GM12878 (cell line): Measurements from ENCODE around the gene SPG7. TPM values are rescaled to one million over a fixed set of nuclear protein-coding genes. Genes with fewer than 3 reads are reported as not detected.

Experiments
- ATAC-seq: fragments of 200-7000 bp; cut with Tn5 transposase; 3 replicates; pipeline ENCODE4 v1.9.1; 2020; ENCODE audit warnings: mild to moderate bottlenecking, moderate library complexity
- BruUV-seq: library from RNA; stranded (reverse); fragments of 400-500 nt; replicated peaks from 2 replicates; lab custom pipeline; 2021; lab: Mats Ljungman, UMichigan
- CTCF ChIA-PET: fragments of 300-600 bp; sonication (Branson Sonifier 250); formaldehyde crosslinking; extraction: SDS; loops from one replicate; lab custom pipeline; 2021; ENCODE audit warnings: inconsistent platforms; lab: Yijun Ruan, JAX
- POLR2A ChIA-PET: fragments of 350-600 bp; formaldehyde crosslinking; extraction: SDS; loops from one replicate; lab custom pipeline; 2021; ENCODE audit warnings: inconsistent platforms; lab: Charles Lee
- RAD21 ChIA-PET: fragments of 300-600 bp; sonication (Branson Sonifier 250); formaldehyde crosslinking; loops from one replicate; lab custom pipeline; 2023; ENCODE audit warnings: antibody characterized with exemption; ENCODE audit not compliant: unreplicated experiment; lab: Charles Lee
- SMC1A ChIA-PET: fragments of 300-600 bp; sonication (Branson Sonifier 250); formaldehyde crosslinking; loops from one replicate; lab custom pipeline; 2023; ENCODE audit not compliant: unreplicated experiment, uncharacterized antibody; lab: Charles Lee
- DNase-seq: peaks from one replicate; pipeline ENCODE4 v3.0.0-alpha.2; 2011; ENCODE audit warnings: low read depth, low spot score
- FAIRE-seq: peaks from 3 replicates; lab custom pipeline; 2011; peaks lifted over from hg19 to GRCh38; lab: Jason Lieb, UNC
- H2AFZ ChIP-seq: 2 replicates; pipeline ENCODE4 v1.6.0; 2011; ENCODE audit warnings: low read depth, low read length, control low read depth; ENCODE audit not compliant: control insufficient read depth
- H3K27ac ChIP-seq: 2 replicates; pipeline ENCODE4 v1.5.1; 2011; ENCODE audit warnings: control low read depth; ENCODE audit not compliant: control insufficient read depth, insufficient read depth
- H3K27me3 ChIP-seq, 2 experiments: replicated peaks in 1 of 2; 2 replicates each; pipeline versions ENCODE4 v1.6.0 to v1.6.1; 2011; ENCODE audit warnings: low read length in 1 of 2; ENCODE audit not compliant: control insufficient read depth in 2 of 2, insufficient read depth in 2 of 2
- H3K36me3 ChIP-seq, 2 experiments: 2 replicates each; pipeline ENCODE4 v1.5.1; 2011; ENCODE audit warnings: low read length in 1 of 2; ENCODE audit not compliant: control insufficient read depth in 2 of 2, insufficient read depth in 2 of 2
- H3K4me1 ChIP-seq: 2 replicates; pipeline ENCODE4 v1.6.1; 2011; ENCODE audit warnings: mild to moderate bottlenecking, low read length, moderate library complexity, mixed read lengths; ENCODE audit not compliant: control insufficient read depth, insufficient read depth
- H3K4me2 ChIP-seq: 2 replicates; pipeline ENCODE4 v1.6.0; 2011; ENCODE audit warnings: control low read depth; ENCODE audit not compliant: control insufficient read depth, insufficient read depth
- H3K4me3 ChIP-seq: fragments of 200-600 bp; sonication (generic); 2 replicates; pipeline ENCODE4 v1.5.1; 2016
- H3K79me2 ChIP-seq: 2 replicates; pipeline ENCODE4 v1.6.0; 2011; ENCODE audit warnings: low read length; ENCODE audit not compliant: control insufficient read depth, insufficient read depth
- H3K9ac ChIP-seq: 2 replicates; pipeline ENCODE4 v1.8.0; 2011; ENCODE audit warnings: low read length, control low read depth, mixed read lengths; ENCODE audit not compliant: control insufficient read depth, insufficient read depth
- H3K9me3 ChIP-seq: replicated peaks from 3 replicates; pipeline ENCODE4 v1.5.1; 2011; ENCODE audit warnings: mild to moderate bottlenecking, low read length; ENCODE audit not compliant: control insufficient read depth, insufficient read depth
- H4K20me1 ChIP-seq: 2 replicates; pipeline ENCODE4 v1.6.0; 2011; ENCODE audit not compliant: control insufficient read depth, insufficient read depth
- JUNB ChIP-seq: IDR thresholded peaks from 2 replicates; pipeline ENCODE4 v1.6.1; 2016; ENCODE audit warnings: antibody characterized with exemption, mild to moderate bottlenecking
- NRF1 ChIP-seq: conservative IDR thresholded peaks from 2 replicates; pipeline ENCODE4 v1.6.1; 2011; ENCODE audit warnings: mild to moderate bottlenecking, low read depth, low read length, improper control_type of control experiment
- POU2F2 ChIP-seq: IDR thresholded peaks from 3 replicates; pipeline ENCODE4 v1.6.1; 2011; ENCODE audit warnings: low read depth, mild to moderate bottlenecking, low read length, borderline replicate concordance
- RAD21 ChIP-seq: IDR thresholded peaks from 2 replicates; pipeline ENCODE4 v1.6.1; 2011; ENCODE audit warnings: mild to moderate bottlenecking, low read depth, low read length, moderate library complexity; ENCODE audit not compliant: insufficient read depth
- RAD51 ChIP-seq: fragments of 450-650 bp; IDR thresholded peaks from 2 replicates; pipeline ENCODE4 v1.6.1; 2016; ENCODE audit warnings: moderate library complexity, mild to moderate bottlenecking, inconsistent platforms
- STAT3 ChIP-seq: IDR thresholded peaks from 2 replicates; pipeline ENCODE4 v1.6.1; 2011; ENCODE audit warnings: low read depth, low read length, improper control_type of control experiment
- YY1 ChIP-seq: IDR thresholded peaks from 2 replicates; pipeline ENCODE4 v1.6.1; 2011; ENCODE audit warnings: low read depth, mild to moderate bottlenecking, low read length
- ZZZ3 ChIP-seq: IDR thresholded peaks from 2 replicates; pipeline ENCODE4 v1.6.1; 2011; ENCODE audit warnings: low read depth; ENCODE audit not compliant: control insufficient read depth, insufficient read length
- WGBS: methylation state at CpG from one replicate; pipeline ENCODE4 v1.1.6; 2016; ENCODE audit warnings: low lambda C conversion rate; ENCODE audit not compliant: insufficient replicate concordance, insufficient coverage; ENCODE audit errors: missing lambda C conversion rate; 5-methylcytosine and 5-hydroxymethylcytosine counted together
- in situ Hi-C: fragments of 300-500 bp; cut with MboI; formaldehyde crosslinking; loops from 9 replicates; pipeline ENCODE4 v1.14.3; 2018; ENCODE audit warnings: mixed read lengths
- intact Hi-C: fragments of 100-400 bp; cut with micrococcal nuclease; formaldehyde crosslinking; loops from one replicate; pipeline ENCODE4 v1.14.2; 2022; ENCODE audit not compliant: unreplicated experiment
- polyA plus RNA-seq, 11 experiments: library from polyadenylated mRNA; depleted of rRNA in 4 of 11; unstranded in 6 of 11; stranded (reverse) in 5 of 11; fragments of >200 nt; fragmentation: Nextera tagmentation in 4 of 11; fragmentation: Illumina TruSeq in 1 of 11; extraction: Ambion mirVana in 4 of 11; extraction: Trizol in 1 of 11; gene quantifications; 1 replicate in 1 of 11; 2 replicates in 10 of 11; pipeline versions ENCODE4 v1.2.1 to v1.2.3, GENCODE V29; 2011 to 2016; ENCODE audit warnings: inconsistent platforms in 2 of 11, missing spikeins in 2 of 11, low read depth in 1 of 11
- total RNA-seq, 4 experiments: library from RNA; depleted of rRNA in 3 of 4; stranded (reverse); fragments of >200 nt in 3 of 4; fragmentation: Illumina TruSeq in 1 of 4; extraction: Trizol in 1 of 4; gene quantifications; 2 replicates each; pipeline versions ENCODE4 v1.2.1 to v1.2.3, GENCODE V29; 2013 to 2021
- TF ChIP-seq, protein P1 (sequence below): fragments of 450-650 bp; formaldehyde crosslinking; IDR thresholded peaks from 2 replicates; pipeline ENCODE4 v1.4.0; 2022; ENCODE audit warnings: mild to moderate bottlenecking, moderate library complexity
- TF ChIP-seq, protein P2 (sequence below): IDR thresholded peaks from 2 replicates; pipeline ENCODE4 v1.6.1; 2012; ENCODE audit warnings: improper control_type of control experiment, low read depth, low read length; ENCODE audit not compliant: insufficient replicate concordance
- TF ChIP-seq, protein P3 (sequence below): fragments of 450-650 bp; IDR thresholded peaks from 2 replicates; pipeline ENCODE4 v1.6.1; 2017; ENCODE audit warnings: low read depth, mild to moderate bottlenecking, moderate library complexity
- TF ChIP-seq, protein P4 (sequence below): IDR thresholded peaks from 2 replicates; pipeline ENCODE4 v1.6.1; 2011; ENCODE audit warnings: low read depth, mild to moderate bottlenecking, low read length, moderate library complexity, borderline replicate concordance; ENCODE audit errors: extremely low read depth

Gene SPG7
- total and polyA plus RNA-seq, 10 of the 15 experiments (the other 5 are each of a cell fraction or from before 2014, with no cell fraction given) = 5.9 to 75.9 (median 52.5) TPM

DNA sequence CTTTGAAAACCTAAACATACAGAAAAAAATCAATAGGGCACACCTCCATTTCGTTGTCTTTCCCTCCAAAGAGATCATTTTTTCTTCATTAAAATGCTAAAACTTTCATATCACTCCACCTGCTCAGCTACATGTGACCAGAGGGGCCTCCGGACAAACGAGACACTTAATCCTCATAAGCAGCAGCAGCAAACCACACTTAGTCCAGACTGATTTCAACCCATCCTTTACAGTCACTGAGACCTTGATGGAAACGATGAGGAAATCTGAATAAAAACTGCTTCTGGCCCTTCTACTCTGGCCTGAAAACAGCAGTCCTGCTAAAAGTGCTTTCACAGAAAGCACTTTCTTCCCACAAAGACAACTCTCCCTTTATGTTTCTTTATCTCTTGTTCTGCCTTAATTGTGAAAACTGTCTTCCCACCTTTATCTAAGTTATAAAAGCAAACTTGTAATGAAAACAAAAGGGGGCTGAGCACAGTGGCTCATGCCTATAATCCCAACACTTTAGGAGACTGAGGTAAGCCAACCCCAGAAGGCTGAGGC lies 22.4 kb upstream of the SPG7 start:
- ChIA-PET RAD21 (interaction anchor here (0.7 to 3.3 kb wide), 7 partner anchors 9 to 783 kb away, joined by 3 to 17 read pairs (median 3); no protein-coding TSS in a partner anchor), POLR2A (interaction anchor here (0.7 to 1.5 kb wide), 3 partner anchors 11 to 45 kb away, joined by 3 read pairs; no protein-coding TSS in a partner anchor), SMC1A (interaction anchor here (0.6 to 2.3 kb wide), 8 partner anchors 31 to 149 kb away, joined by 3 to 10 read pairs (median 4); no protein-coding TSS in a partner anchor), CTCF (interaction anchor here (0.5 to 0.6 kb wide), 2 partner anchors 71 to 127 kb away, joined by 3 read pairs; no protein-coding TSS in a partner anchor)
- no peak for DNase-seq
- no TSS peak for BruUV-seq
- ATAC-seq = no peak
- no peak for FAIRE-seq
- Histone ChIP-seq H4K20me1 (peaks cover 22% of the 10 kb centered on the region), H3K4me1 (peaks cover 57% of the 10 kb centered on the region), H3K9ac (peak overlapping the region; percentile 49), H3K27ac (peak overlapping the region; percentile 92), H3K79me2 (peaks cover 91% of the 10 kb centered on the region), H3K36me3 (peaks cover 3 to 6% of the 10 kb centered on the region in 2 experiments; a peak in 3 of 4 replicates), H2AFZ (no peak overlapping the region), H3K4me2 (peak overlapping the region; percentile 96), H3K4me3 (peak overlapping the region; percentile 69), H3K9me3 (no peaks in the 10 kb centered on the region), H3K27me3 (no peaks in the 10 kb centered on the region)
- intact Hi-C loops (loop anchor here (2.0 to 5.0 kb wide), 5 partner anchors 63 to 243 kb away; partner anchors contain the start of gene RPL13), in situ Hi-C loops (no loop called here)
- 8% methylated on average over 4 of the region's 4 CpGs for WGBS
- TF ChIP-seq RAD51 (peak; percentile 30; the same call in 1 of the 2 replicates), JUNB (no peak), NRF1 (no peak), RAD21 (no peak), ZZZ3 (no peak), POU2F2 (no peak), STAT3 (no peak), YY1 (no peak)
- TF ChIP-seq, protein P1, sequence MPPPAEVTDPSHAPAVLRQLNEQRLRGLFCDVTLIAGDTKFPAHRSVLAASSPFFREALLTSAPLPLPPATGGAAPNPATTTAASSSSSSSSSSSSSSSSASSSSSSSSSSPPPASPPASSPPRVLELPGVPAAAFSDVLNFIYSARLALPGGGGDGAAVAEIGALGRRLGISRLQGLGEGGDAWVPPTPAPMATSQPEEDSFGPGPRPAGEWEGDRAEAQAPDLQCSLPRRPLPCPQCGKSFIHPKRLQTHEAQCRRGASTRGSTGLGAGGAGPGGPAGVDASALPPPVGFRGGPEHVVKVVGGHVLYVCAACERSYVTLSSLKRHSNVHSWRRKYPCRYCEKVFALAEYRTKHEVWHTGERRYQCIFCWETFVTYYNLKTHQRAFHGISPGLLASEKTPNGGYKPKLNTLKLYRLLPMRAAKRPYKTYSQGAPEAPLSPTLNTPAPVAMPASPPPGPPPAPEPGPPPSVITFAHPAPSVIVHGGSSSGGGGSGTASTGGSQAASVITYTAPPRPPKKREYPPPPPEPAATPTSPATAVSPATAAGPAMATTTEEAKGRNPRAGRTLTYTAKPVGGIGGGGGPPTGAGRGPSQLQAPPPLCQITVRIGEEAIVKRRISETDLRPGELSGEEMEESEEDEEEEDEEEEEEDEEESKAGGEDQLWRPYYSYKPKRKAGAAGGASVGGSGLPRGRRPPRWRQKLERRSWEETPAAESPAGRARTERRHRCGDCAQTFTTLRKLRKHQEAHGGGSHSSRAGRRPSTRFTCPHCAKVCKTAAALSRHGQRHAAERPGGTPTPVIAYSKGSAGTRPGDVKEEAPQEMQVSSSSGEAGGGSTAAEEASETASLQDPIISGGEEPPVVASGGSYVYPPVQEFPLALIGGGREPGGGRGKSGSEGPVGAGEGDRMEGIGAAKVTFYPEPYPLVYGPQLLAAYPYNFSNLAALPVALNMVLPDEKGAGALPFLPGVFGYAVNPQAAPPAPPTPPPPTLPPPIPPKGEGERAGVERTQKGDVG (CRISPR knock-in tag) = no peak
- TF ChIP-seq, protein P2, sequence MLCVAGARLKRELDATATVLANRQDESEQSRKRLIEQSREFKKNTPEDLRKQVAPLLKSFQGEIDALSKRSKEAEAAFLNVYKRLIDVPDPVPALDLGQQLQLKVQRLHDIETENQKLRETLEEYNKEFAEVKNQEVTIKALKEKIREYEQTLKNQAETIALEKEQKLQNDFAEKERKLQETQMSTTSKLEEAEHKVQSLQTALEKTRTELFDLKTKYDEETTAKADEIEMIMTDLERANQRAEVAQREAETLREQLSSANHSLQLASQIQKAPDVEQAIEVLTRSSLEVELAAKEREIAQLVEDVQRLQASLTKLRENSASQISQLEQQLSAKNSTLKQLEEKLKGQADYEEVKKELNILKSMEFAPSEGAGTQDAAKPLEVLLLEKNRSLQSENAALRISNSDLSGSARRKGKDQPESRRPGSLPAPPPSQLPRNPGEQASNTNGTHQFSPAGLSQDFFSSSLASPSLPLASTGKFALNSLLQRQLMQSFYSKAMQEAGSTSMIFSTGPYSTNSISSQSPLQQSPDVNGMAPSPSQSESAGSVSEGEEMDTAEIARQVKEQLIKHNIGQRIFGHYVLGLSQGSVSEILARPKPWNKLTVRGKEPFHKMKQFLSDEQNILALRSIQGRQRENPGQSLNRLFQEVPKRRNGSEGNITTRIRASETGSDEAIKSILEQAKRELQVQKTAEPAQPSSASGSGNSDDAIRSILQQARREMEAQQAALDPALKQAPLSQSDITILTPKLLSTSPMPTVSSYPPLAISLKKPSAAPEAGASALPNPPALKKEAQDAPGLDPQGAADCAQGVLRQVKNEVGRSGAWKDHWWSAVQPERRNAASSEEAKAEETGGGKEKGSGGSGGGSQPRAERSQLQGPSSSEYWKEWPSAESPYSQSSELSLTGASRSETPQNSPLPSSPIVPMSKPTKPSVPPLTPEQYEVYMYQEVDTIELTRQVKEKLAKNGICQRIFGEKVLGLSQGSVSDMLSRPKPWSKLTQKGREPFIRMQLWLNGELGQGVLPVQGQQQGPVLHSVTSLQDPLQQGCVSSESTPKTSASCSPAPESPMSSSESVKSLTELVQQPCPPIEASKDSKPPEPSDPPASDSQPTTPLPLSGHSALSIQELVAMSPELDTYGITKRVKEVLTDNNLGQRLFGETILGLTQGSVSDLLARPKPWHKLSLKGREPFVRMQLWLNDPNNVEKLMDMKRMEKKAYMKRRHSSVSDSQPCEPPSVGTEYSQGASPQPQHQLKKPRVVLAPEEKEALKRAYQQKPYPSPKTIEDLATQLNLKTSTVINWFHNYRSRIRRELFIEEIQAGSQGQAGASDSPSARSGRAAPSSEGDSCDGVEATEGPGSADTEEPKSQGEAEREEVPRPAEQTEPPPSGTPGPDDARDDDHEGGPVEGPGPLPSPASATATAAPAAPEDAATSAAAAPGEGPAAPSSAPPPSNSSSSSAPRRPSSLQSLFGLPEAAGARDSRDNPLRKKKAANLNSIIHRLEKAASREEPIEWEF = peak; percentile 47
- TF ChIP-seq, protein P3, sequence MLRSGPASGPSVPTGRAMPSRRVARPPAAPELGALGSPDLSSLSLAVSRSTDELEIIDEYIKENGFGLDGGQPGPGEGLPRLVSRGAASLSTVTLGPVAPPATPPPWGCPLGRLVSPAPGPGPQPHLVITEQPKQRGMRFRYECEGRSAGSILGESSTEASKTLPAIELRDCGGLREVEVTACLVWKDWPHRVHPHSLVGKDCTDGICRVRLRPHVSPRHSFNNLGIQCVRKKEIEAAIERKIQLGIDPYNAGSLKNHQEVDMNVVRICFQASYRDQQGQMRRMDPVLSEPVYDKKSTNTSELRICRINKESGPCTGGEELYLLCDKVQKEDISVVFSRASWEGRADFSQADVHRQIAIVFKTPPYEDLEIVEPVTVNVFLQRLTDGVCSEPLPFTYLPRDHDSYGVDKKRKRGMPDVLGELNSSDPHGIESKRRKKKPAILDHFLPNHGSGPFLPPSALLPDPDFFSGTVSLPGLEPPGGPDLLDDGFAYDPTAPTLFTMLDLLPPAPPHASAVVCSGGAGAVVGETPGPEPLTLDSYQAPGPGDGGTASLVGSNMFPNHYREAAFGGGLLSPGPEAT = no peak
- TF ChIP-seq, protein P4, sequence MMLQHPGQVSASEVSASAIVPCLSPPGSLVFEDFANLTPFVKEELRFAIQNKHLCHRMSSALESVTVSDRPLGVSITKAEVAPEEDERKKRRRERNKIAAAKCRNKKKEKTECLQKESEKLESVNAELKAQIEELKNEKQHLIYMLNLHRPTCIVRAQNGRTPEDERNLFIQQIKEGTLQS = no peak
